Tibial nerve (tissue), 4 donors: ENCODE results near the gene SHISAL1.

ENCODE experiments used
- EP300 ChIP-seq, 2 donors: sonication (generic); formaldehyde crosslinking; IDR thresholded peaks; one replicate each; pipeline ENCODE4 v1.6.1; 2017; ENCODE audit warnings: antibody characterized with exemption in 2 of 2, mild to moderate bottlenecking in 1 of 2
- TF ChIP-seq, protein P1 (sequence below), 5 experiments: fragments of 200-600 bp in 3 of 5; fragments of 450-650 bp in 2 of 5; sonication (generic) in 3 of 5; IDR thresholded peaks; one replicate each; pipeline ENCODE4 v1.5.1; 2016 to 2019; ENCODE audit warnings: antibody characterized with exemption in 5 of 5, mild to moderate bottlenecking in 3 of 5, moderate library complexity in 2 of 5

DNA sequence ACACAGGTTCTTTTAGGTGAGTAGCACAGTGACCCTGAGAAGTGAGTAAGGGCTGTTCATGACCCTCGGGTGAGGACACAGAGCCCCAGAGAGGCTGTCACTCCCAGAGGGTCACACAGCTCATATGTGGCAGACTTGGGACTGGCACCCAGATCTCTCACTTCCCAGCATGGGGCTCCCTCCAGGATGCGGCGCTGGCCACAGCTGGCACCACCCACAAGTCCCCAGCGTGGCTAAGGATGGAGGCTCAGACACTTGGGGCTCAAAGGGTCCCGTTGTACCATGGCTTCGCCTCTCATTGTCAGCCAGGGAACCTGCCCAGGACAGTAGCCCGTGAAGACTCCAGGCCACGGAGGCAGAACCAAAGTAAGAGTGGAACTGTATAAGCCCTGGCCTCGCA lies 6.0 kb upstream of the SHISAL1 start:
- TF ChIP-seq, protein P1, sequence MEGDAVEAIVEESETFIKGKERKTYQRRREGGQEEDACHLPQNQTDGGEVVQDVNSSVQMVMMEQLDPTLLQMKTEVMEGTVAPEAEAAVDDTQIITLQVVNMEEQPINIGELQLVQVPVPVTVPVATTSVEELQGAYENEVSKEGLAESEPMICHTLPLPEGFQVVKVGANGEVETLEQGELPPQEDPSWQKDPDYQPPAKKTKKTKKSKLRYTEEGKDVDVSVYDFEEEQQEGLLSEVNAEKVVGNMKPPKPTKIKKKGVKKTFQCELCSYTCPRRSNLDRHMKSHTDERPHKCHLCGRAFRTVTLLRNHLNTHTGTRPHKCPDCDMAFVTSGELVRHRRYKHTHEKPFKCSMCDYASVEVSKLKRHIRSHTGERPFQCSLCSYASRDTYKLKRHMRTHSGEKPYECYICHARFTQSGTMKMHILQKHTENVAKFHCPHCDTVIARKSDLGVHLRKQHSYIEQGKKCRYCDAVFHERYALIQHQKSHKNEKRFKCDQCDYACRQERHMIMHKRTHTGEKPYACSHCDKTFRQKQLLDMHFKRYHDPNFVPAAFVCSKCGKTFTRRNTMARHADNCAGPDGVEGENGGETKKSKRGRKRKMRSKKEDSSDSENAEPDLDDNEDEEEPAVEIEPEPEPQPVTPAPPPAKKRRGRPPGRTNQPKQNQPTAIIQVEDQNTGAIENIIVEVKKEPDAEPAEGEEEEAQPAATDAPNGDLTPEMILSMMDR (IDR thresholded peaks at IDR 0.05): no peak
- no peak for TF ChIP-seq EP300 (IDR thresholded peaks at IDR 0.05)
